Activated CD4-positive, alpha-beta memory T cell treated with anti-CD3 and anti-CD28 coated beads, Interleukin-2, amount 10 ng/mL, durations not matched to agents 7 days and 5 days (primary cell): ENCODE measurements around the gene FBXO11. TPM values are rescaled to one million over a fixed set of nuclear protein-coding genes. Genes with fewer than 3 reads are reported as not detected.
"Not testable (repeated sequence)": the region's sequence is repeated elsewhere in the genome, so short reads cannot be mapped to it uniquely, and the experiment has no call there.

Source experiments
- CTCF ChIA-PET: fragments of 350-600 bp; sonication (Branson Sonifier 250); formaldehyde crosslinking; loops from one replicate; lab custom pipeline; 2021; ENCODE audit warnings: antibody characterized with exemption, inconsistent platforms; lab: Charles Lee
- POLR2A ChIA-PET: fragments of 350-600 bp; sonication (Branson Sonifier 250); formaldehyde crosslinking; loops from one replicate; lab custom pipeline; 2021; ENCODE audit warnings: antibody characterized with exemption; lab: Charles Lee
- DNase-seq: peaks from one replicate; pipeline ENCODE4 v3.0.0-alpha.2; 2020
- H3K27ac Mint-ChIP-seq: one replicate; pipeline ENCODE4 v1.8.0; 2021; ENCODE audit warnings: mild to moderate bottlenecking, mixed read lengths
- H3K27me3 Mint-ChIP-seq: one replicate; pipeline ENCODE4 v1.8.0; 2021; ENCODE audit warnings: mixed read lengths
- H3K36me3 Mint-ChIP-seq: one replicate; pipeline ENCODE4 v1.8.0; 2021; ENCODE audit warnings: low read depth, mixed read lengths
- H3K4me1 Mint-ChIP-seq: one replicate; pipeline ENCODE4 v1.8.0; 2021; ENCODE audit warnings: mixed read lengths
- H3K4me3 Mint-ChIP-seq: one replicate; pipeline ENCODE4 v1.8.0; 2021; ENCODE audit warnings: mild to moderate bottlenecking, mixed read lengths
- H3K9me3 Mint-ChIP-seq: one replicate; pipeline ENCODE4 v1.8.0; 2021; ENCODE audit warnings: mixed read lengths
- total RNA-seq, 2 experiments: library from RNA; stranded (reverse); gene quantifications; one replicate each; pipeline ENCODE4 v1.2.3, GENCODE V29; 2021

The FBXO11 gene
- 10 to 100 TPM; 59.4 to 59.7 TPM for total RNA-seq

GRCh38 chr2:47906157-47907038, at the start of gene FBXO11:
TSS of gene FBXO11 (minus strand) at chr2:47906498. CDS start at chr2:47905720, 778 bp downstream.
- peaks cover 17% of the 10 kb centered on the region for H3K36me3 Mint-ChIP-seq
- POLR2A ChIA-PET: interaction anchor here (0.7 to 1.9 kb wide), 15 partner anchors 8 to 542 kb away, joined by 3 to 21 read pairs (median 3); partner anchors contain the start of genes MSH2 and MSH6
- H3K4me3 Mint-ChIP-seq: peak within 1 kb of the TSS; percentile 83
- CTCF ChIA-PET: interaction anchor here (0.7 to 1.6 kb wide), 8 partner anchors 123 to 517 kb away, joined by 3 to 7 read pairs (median 4); partner anchors contain the start of gene MSH6
- no peaks in the 10 kb centered on the region for H3K9me3 Mint-ChIP-seq
- H3K27me3 Mint-ChIP-seq: no peaks in the 10 kb centered on the region
- DNase-seq: peak; percentile 98
- H3K4me1 Mint-ChIP-seq: peaks cover 44% of the 10 kb centered on the region
- H3K27ac Mint-ChIP-seq: peak within 1 kb of the TSS; percentile 95

- Mint-ChIP-seq H3K27me3 (peaks cover 6% of the 10 kb centered on the region), H3K4me3 (no peak overlapping the region), H3K9me3 (no peaks in the 10 kb centered on the region), H3K27ac (no peak overlapping the region), H3K36me3 (no peaks in the 10 kb centered on the region), H3K4me1 (no peaks in the 10 kb centered on the region)
- ChIA-PET POLR2A (no interaction called here), CTCF (no interaction called here)
- DNase-seq: no peak
These were observed 44.3 kb upstream of the FBXO11 start for GRCh38 chr2:47950340-47951301.

GRCh38 chr2:47946593-47946992, 40.3 kb upstream of the FBXO11 start:
- CTCF ChIA-PET: no interaction called here
- H3K36me3 Mint-ChIP-seq: no peaks in the 10 kb centered on the region
- no peaks in the 10 kb centered on the region for H3K4me1 Mint-ChIP-seq
- POLR2A ChIA-PET: no interaction called here
- no peaks in the 10 kb centered on the region for H3K9me3 Mint-ChIP-seq
- no peak for DNase-seq
- peaks cover 5% of the 10 kb centered on the region for H3K27me3 Mint-ChIP-seq
- H3K27ac Mint-ChIP-seq: no peak overlapping the region
- H3K4me3 Mint-ChIP-seq: no peak overlapping the region

GRCh38 chr2:47945046-47945781, 38.9 kb upstream of the FBXO11 start:
- POLR2A ChIA-PET: no interaction called here
- H3K27me3 Mint-ChIP-seq: peaks cover 6% of the 10 kb centered on the region
- no peaks in the 10 kb centered on the region for H3K36me3 Mint-ChIP-seq
- H3K4me1 Mint-ChIP-seq: no peaks in the 10 kb centered on the region
- no peak overlapping the region for H3K27ac Mint-ChIP-seq
- H3K4me3 Mint-ChIP-seq: no peak overlapping the region
- DNase-seq: no peak
- CTCF ChIA-PET: no interaction called here
- no peaks in the 10 kb centered on the region for H3K9me3 Mint-ChIP-seq

- H3K27me3 Mint-ChIP-seq: peaks cover 15% of the 10 kb centered on the region
- CTCF ChIA-PET: no interaction called here
- H3K9me3 Mint-ChIP-seq: no peaks in the 10 kb centered on the region
- peaks cover 5% of the 10 kb centered on the region for H3K4me1 Mint-ChIP-seq
- no peak overlapping the region for H3K4me3 Mint-ChIP-seq
- H3K36me3 Mint-ChIP-seq: no peaks in the 10 kb centered on the region
- POLR2A ChIA-PET: no interaction called here
- H3K27ac Mint-ChIP-seq: no peak overlapping the region
- no peak for DNase-seq
These were observed 35.6 kb upstream of the FBXO11 start for GRCh38 chr2:47941936-47942335.

- DNase-seq: no peak
- Mint-ChIP-seq H3K4me3 (no peak overlapping the region), H3K4me1 (peaks cover 5% of the 10 kb centered on the region), H3K27ac (no peak overlapping the region), H3K36me3 (no peaks in the 10 kb centered on the region), H3K27me3 (peaks cover 14% of the 10 kb centered on the region), H3K9me3 (no peaks in the 10 kb centered on the region)
- CTCF ChIA-PET: no interaction called here
- POLR2A ChIA-PET: no interaction called here
These were observed 31.4 kb upstream of the FBXO11 start for GRCh38 chr2:47937677-47938076.

GRCh38 chr2:47935071-47935470, 28.8 kb upstream of the FBXO11 start:
- DNase-seq: no peak
- POLR2A ChIA-PET: no interaction called here
- CTCF ChIA-PET: no interaction called here
- Mint-ChIP-seq H3K4me1 (peaks cover 5% of the 10 kb centered on the region), H3K4me3 (no peak overlapping the region), H3K27me3 (peaks cover 9% of the 10 kb centered on the region), H3K9me3 (no peaks in the 10 kb centered on the region), H3K36me3 (no peaks in the 10 kb centered on the region), H3K27ac (no peak overlapping the region)

GRCh38 chr2:47918043-47918442, 11.7 kb upstream of the FBXO11 start:
- ChIA-PET POLR2A (no interaction called here), CTCF (interaction anchor here (1.1 kb wide), 1 partner anchor 60 kb away, joined by 3 read pairs; no protein-coding TSS in a partner anchor)
- Mint-ChIP-seq H3K27ac (no peak overlapping the region), H3K4me1 (no peaks in the 10 kb centered on the region), H3K36me3 (no peaks in the 10 kb centered on the region), H3K9me3 (no peaks in the 10 kb centered on the region), H3K4me3 (no peak overlapping the region), H3K27me3 (no peaks in the 10 kb centered on the region)
- no peak for DNase-seq

GRCh38 chr2:47917276-47917961, 11.1 kb upstream of the FBXO11 start:
- no peak for DNase-seq
- CTCF ChIA-PET: interaction anchor here (0.8 to 1.3 kb wide), 4 partner anchors 10 to 150 kb away, joined by 3 to 4 read pairs (median 3); no protein-coding TSS in a partner anchor
- Mint-ChIP-seq H3K27me3 (no peaks in the 10 kb centered on the region), H3K27ac (no peak overlapping the region), H3K36me3 (no peaks in the 10 kb centered on the region), H3K9me3 (no peaks in the 10 kb centered on the region), H3K4me3 (no peak overlapping the region), H3K4me1 (no peaks in the 10 kb centered on the region)
- POLR2A ChIA-PET: no interaction called here

- H3K9me3 Mint-ChIP-seq: no peaks in the 10 kb centered on the region
- no peak for DNase-seq
- H3K36me3 Mint-ChIP-seq: no peaks in the 10 kb centered on the region
- no peaks in the 10 kb centered on the region for H3K4me1 Mint-ChIP-seq
- H3K27me3 Mint-ChIP-seq: no peaks in the 10 kb centered on the region
- H3K4me3 Mint-ChIP-seq: no peak overlapping the region
- CTCF ChIA-PET: interaction anchor here (1.1 to 1.3 kb wide), 2 partner anchors 9 to 149 kb away, joined by 3 to 4 read pairs; no protein-coding TSS in a partner anchor
- POLR2A ChIA-PET: interaction anchor here (0.6 kb wide), 1 partner anchor 9 kb away, joined by 3 read pairs; no protein-coding TSS in a partner anchor
- H3K27ac Mint-ChIP-seq: no peak overlapping the region
These were observed 10.1 kb upstream of the FBXO11 start for GRCh38 chr2:47916412-47916811.

- H3K4me1 Mint-ChIP-seq: peaks cover 17% of the 10 kb centered on the region
- DNase-seq, POLR2A ChIA-PET, H3K9me3 Mint-ChIP-seq, CTCF ChIA-PET, H3K36me3 Mint-ChIP-seq, H3K27me3 Mint-ChIP-seq, H3K27ac Mint-ChIP-seq, H3K4me3 Mint-ChIP-seq: not testable (repeated sequence)
These were observed 4.4 kb upstream of the FBXO11 start for GRCh38 chr2:47910662-47911061.

GRCh38 chr2:47908682-47909081, 2.4 kb upstream of the FBXO11 start:
- no peaks in the 10 kb centered on the region for H3K27me3 Mint-ChIP-seq
- peaks cover 12% of the 10 kb centered on the region for H3K36me3 Mint-ChIP-seq
- no peak for DNase-seq
- H3K27ac Mint-ChIP-seq: no peak overlapping the region
- ChIA-PET POLR2A (no interaction called here), CTCF (no interaction called here)
- peaks cover 24% of the 10 kb centered on the region for H3K4me1 Mint-ChIP-seq
- H3K9me3 Mint-ChIP-seq: no peaks in the 10 kb centered on the region
- H3K4me3 Mint-ChIP-seq: no peak overlapping the region
